Measurements from ENCODE around the gene MT1G.

GRCh38 chr16:56631197-56631596 lies 36.7 kb downstream of the MT1G start:
- no peak for TF ChIP-seq EP300 (IDR thresholded peaks at IDR 0.05; ENCODE audit: borderline replicate concordance)
- TF ChIP-seq TCF12 (IDR thresholded peaks at IDR 0.05; ENCODE audit: low read depth) = no peak
- TF ChIP-seq FOXM1 (IDR thresholded peaks at IDR 0.05; ENCODE audit: borderline replicate concordance, low read depth) = no peak
- TF ChIP-seq TEAD4 (IDR thresholded peaks at IDR 0.05) = no peak
- TF ChIP-seq YY1 (IDR thresholded peaks at IDR 0.05; ENCODE audit: low read depth) = no peak
- no peak for TF ChIP-seq EGR1 (IDR thresholded peaks at IDR 0.05)
- no peak for TF ChIP-seq MAX (IDR thresholded peaks at IDR 0.05)
- no peak for TF ChIP-seq CEBPB (IDR thresholded peaks at IDR 0.05)
- no peak for TF ChIP-seq CREB1 (IDR thresholded peaks at IDR 0.05; ENCODE audit: low read depth)
- TF ChIP-seq USF1 (IDR thresholded peaks at IDR 0.05) = no peak
- TF ChIP-seq RAD21 (IDR thresholded peaks at IDR 0.05; ENCODE audit: low read depth) = no peak
- TF ChIP-seq REST (IDR thresholded peaks at IDR 0.05; ENCODE audit: low read depth) = no peak
- TF ChIP-seq TAF1 (IDR thresholded peaks at IDR 0.05; ENCODE audit: low read depth) = no peak

Measured in Ishikawa (cell line).